ENCODE measurements around the gene PIWIL4. TPM values are rescaled to one million over a fixed set of nuclear protein-coding genes. Genes with fewer than 3 reads are reported as not detected.
A peak's percentile ranks its signal among the peaks of the same experiment; 100 is the strongest.

The PIWIL4 gene
- total RNA-seq, 4 donors from 2014 or later = 7.2 to 9.0 (median 8.3) TPM

DNA sequence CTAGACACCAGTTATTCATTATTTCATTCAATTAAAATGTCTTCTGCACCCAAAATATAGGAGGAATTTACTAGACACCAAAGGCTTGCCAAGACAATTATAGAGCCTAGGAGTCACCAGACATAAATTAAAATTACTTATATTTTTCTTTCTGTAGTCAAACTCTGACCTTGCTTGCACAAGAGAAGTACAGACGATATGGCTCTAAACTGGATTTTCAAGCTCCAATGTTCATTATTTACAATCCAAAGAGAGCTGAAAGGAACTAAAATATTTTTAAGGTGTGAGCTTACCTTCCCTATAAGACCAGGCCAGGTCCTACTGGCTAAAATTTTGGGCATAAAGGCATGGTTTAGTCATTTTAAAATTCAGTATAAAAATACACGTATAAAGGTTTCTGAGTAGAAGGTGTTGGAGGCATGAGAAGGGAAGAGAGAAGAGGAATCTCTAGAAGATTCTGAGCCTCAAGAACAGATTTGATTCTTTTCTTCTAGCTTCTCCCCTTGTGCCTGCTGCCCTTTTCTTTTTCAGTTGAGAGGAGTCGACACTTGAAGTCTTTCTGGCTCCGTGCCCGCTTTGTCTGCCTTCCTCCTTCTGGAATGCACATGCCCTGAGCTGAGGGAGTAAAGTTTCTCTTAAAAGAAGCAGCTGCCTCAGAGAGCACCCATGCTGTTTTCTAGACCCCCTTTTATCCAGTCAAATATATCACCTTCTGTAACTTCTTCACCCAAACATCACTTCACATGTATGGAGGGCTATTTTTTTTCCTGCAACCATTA is 41.4 kb upstream of the PIWIL4 start:
- Histone ChIP-seq H3K27ac (no peak overlapping the region), H3K9me3 (no peaks in the 10 kb centered on the region), H3K4me1 (peaks cover 0 to 8% (median 0%) of the 10 kb centered on the region in 4 donors), H3K4me3 (no peak overlapping the region), H3K36me3 (no peaks in the 10 kb centered on the region), H3K27me3 (no peaks in the 10 kb centered on the region)
- DNase-seq (ENCODE audit: low spot score in 2 of 2) = peak; percentile 53 to 65
- TF ChIP-seq, protein P1, sequence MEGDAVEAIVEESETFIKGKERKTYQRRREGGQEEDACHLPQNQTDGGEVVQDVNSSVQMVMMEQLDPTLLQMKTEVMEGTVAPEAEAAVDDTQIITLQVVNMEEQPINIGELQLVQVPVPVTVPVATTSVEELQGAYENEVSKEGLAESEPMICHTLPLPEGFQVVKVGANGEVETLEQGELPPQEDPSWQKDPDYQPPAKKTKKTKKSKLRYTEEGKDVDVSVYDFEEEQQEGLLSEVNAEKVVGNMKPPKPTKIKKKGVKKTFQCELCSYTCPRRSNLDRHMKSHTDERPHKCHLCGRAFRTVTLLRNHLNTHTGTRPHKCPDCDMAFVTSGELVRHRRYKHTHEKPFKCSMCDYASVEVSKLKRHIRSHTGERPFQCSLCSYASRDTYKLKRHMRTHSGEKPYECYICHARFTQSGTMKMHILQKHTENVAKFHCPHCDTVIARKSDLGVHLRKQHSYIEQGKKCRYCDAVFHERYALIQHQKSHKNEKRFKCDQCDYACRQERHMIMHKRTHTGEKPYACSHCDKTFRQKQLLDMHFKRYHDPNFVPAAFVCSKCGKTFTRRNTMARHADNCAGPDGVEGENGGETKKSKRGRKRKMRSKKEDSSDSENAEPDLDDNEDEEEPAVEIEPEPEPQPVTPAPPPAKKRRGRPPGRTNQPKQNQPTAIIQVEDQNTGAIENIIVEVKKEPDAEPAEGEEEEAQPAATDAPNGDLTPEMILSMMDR (IDR thresholded peaks at IDR 0.05) = no peak
- no peak for TF ChIP-seq POLR2A (IDR thresholded peaks at IDR 0.05)
- WGBS, 2 donors = 32 to 39% methylated on average over 5 of the region's 5 CpGs

DNA sequence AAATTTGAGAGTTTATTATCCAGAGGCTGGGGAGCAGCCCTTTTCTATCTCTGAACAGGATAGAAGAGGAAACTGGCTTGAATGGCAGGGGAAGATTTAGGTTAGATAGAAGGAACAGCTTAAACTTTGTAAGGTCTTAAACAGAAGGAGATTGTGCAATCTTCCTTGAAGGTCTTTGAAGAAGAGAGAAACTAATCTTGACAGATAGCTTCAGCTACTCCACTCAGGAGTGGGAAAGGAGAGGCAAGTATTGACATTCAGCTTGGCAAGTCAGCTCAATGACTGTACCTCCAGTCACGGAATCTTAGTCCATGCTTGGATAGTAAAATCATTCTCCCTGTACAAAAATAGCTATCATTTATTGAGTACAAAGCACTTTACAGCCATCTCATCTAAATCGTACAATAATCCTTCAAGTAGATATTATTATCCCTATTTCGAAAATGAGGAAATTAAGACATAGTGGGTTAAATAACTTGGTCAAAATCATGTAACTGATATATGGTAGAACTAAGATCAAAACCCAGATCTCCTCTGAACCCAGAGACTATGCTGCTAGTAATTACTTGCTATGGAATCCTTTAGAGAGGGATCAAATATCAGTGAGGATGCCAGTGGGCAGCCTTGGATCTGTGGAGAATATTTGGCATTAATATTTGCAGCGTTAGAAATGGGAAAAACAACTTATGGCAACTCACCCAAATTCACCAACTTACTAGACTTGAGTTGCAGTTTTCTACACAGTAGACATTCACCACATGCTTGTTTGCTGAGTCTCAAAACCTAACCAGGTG is 40.3 kb upstream of the PIWIL4 start:
- TF ChIP-seq, protein P1 (IDR thresholded peaks at IDR 0.05) = no peak
- TF ChIP-seq EP300 (IDR thresholded peaks at IDR 0.05) = no peak
- TF ChIP-seq POLR2A (IDR thresholded peaks at IDR 0.05) = no peak
- WGBS, 2 donors = 77 to 82% methylated on average over 4 of the region's 4 CpGs

DNA sequence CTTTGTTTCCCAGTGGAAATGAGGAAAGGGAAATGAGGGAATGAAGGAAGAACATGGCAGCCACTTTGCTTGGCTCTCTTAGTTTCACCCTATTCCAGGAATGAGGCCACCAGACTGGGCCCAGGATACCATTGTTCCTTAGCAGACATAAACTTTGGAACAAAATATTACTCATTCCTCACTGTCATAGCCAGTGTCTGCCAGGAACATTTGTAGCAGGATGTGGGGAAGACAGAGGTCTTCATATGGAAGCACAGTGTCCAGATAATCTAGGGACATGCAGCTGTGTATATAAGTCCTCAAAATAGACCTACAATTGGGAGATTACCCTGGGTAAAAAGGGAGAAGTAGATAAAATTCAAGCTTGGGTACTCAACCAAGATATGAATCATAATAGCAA is 38.6 kb upstream of the PIWIL4 start:
- no peaks in the 10 kb centered on the region for H3K36me3 ChIP-seq
- H3K27ac ChIP-seq = no peak overlapping the region
- H3K4me1 ChIP-seq = peaks cover 0 to 14% (median 0%) of the 10 kb centered on the region in 4 donors
- H3K4me3 ChIP-seq = no peak overlapping the region
- DNase-seq (ENCODE audit: low spot score in 2 of 2) = no peak
- no peaks in the 10 kb centered on the region for H3K27me3 ChIP-seq
- TF ChIP-seq, protein P1 (IDR thresholded peaks at IDR 0.05) = no peak
- TF ChIP-seq POLR2A (IDR thresholded peaks at IDR 0.05) = no peak
- TF ChIP-seq EP300 (IDR thresholded peaks at IDR 0.05) = no peak
- H3K9me3 ChIP-seq = no peaks in the 10 kb centered on the region

More for the DNA sequence above, 40.3 kb upstream of the PIWIL4 start:
- Histone ChIP-seq H3K27me3 (no peaks in the 10 kb centered on the region), H3K36me3 (no peaks in the 10 kb centered on the region), H3K4me1 (peaks cover 0 to 8% (median 0%) of the 10 kb centered on the region in 4 donors), H3K9me3 (no peaks in the 10 kb centered on the region), H3K4me3 (no peak overlapping the region), H3K27ac (no peak overlapping the region)
- no peak for DNase-seq (ENCODE audit: low spot score in 2 of 2)

DNA sequence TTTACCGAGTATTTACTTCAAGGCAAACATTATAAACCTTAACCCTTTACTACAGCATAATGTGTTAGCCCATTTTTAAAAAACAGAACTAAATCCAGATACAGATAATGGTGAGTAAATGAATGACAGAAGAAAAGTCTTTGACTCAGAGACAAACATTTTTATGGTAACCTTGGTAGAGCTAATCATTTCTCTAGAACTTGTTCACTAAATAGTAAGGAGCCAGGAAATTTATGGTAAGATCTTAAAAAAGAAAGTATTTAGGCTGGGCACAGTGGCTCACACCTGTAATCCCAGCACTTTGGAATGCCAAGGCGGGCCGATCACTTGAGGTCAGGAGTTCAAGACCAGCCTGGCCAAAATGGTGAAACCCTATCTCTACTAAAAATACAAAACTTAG is 35.0 kb upstream of the PIWIL4 start:
- H3K27ac ChIP-seq = no peak overlapping the region
- no peaks in the 10 kb centered on the region for H3K27me3 ChIP-seq
- DNase-seq (ENCODE audit: low spot score in 2 of 2) = no peak
- H3K4me1 ChIP-seq = peaks cover 0 to 18% (median 0%) of the 10 kb centered on the region in 4 donors
- 89 to 94% methylated on average over 3 of the region's 3 CpGs for WGBS, 2 donors
- H3K36me3 ChIP-seq = no peaks in the 10 kb centered on the region
- H3K9me3 ChIP-seq = no peaks in the 10 kb centered on the region
- no peak overlapping the region for H3K4me3 ChIP-seq
- TF ChIP-seq, protein P1 (IDR thresholded peaks at IDR 0.05) = no peak
- TF ChIP-seq EP300 (IDR thresholded peaks at IDR 0.05) = no peak
- no peak for TF ChIP-seq POLR2A (IDR thresholded peaks at IDR 0.05)

DNA sequence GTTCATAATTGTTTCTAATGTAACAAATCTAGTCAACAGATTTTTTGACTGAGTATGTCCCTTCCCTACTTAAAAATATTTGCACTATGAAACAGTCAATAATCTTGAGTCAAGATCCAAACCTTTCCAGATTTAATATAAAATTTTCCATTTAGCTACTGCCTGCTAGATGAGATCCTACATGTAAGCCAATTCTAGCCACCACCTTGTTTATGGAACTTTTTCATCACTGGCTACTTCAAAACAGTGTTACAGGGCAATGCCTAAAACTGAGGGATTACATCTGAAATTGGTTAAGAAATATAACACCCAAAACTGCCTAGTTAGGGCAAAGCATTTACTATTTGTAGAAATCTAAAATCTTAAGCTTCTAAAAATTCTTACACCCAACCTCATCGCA is 34.0 kb upstream of the PIWIL4 start:
- DNase-seq (ENCODE audit: low spot score in 2 of 2) = no peak
- WGBS, 2 donors = 76 to 77% methylated on average over 1 of the region's 1 CpG
- Histone ChIP-seq H3K9me3 (no peaks in the 10 kb centered on the region), H3K4me1 (peaks cover 0 to 18% (median 0%) of the 10 kb centered on the region in 4 donors), H3K36me3 (no peaks in the 10 kb centered on the region), H3K27me3 (no peaks in the 10 kb centered on the region), H3K27ac (no peak overlapping the region), H3K4me3 (no peak overlapping the region)
- TF ChIP-seq POLR2A (IDR thresholded peaks at IDR 0.05) (no peak), EP300 (IDR thresholded peaks at IDR 0.05) (no peak)
- TF ChIP-seq, protein P1 (IDR thresholded peaks at IDR 0.05) = no peak

All from tibial nerve (tissue), 4 donors.